GM19395 (cell line): ENCODE data around the gene RNF111.
A peak's percentile ranks its signal among the peaks of the same experiment; 100 is the strongest.

Experiments
- ATAC-seq: cut with Tn5 transposase; IDR thresholded peaks from one replicate; pipeline ENCODE4 v1.9.1; 2021; ENCODE audit warnings: mild to moderate bottlenecking, moderate library complexity; ENCODE audit not compliant: unreplicated experiment

Gene RNF111

GRCh38 chr15:58987491-58988005 is at the start of gene RNF111:
RNF111 (plus strand) TSS chr15:58987663; CDS start chr15:59030823, 43,160 bp downstream.
- ATAC-seq, result peak; percentile 73

- no peak for ATAC-seq
These were observed 40.3 kb upstream of the RNF111 start for GRCh38 chr15:58947179-58947578.

GRCh38 chr15:58951388-58952007 is 36.0 kb upstream of the RNF111 start:
- no peak for ATAC-seq

GRCh38 chr15:58952751-58953150 is 34.7 kb upstream of the RNF111 start:
- ATAC-seq, result no peak

- peak; percentile 78 for ATAC-seq
These were observed 30.1 kb upstream of the RNF111 start for GRCh38 chr15:58957101-58957973.

- no peak for ATAC-seq
These were observed 28.7 kb upstream of the RNF111 start for GRCh38 chr15:58958811-58959210.

GRCh38 chr15:58962136-58962535 is 25.3 kb upstream of the RNF111 start:
- ATAC-seq, result no peak

- ATAC-seq, result no peak
These were observed 24.5 kb upstream of the RNF111 start for GRCh38 chr15:58962662-58963565.

- no peak for ATAC-seq
These were observed 20.8 kb upstream of the RNF111 start for GRCh38 chr15:58966698-58967097.

GRCh38 chr15:58967479-58967878 is 20.0 kb upstream of the RNF111 start:
- ATAC-seq, result no peak

GRCh38 chr15:58977887-58978286 is 9.6 kb upstream of the RNF111 start:
- no peak for ATAC-seq

GRCh38 chr15:58980351-58980939 is 7.0 kb upstream of the RNF111 start:
- no peak for ATAC-seq

GRCh38 chr15:58981808-58982475 is 5.5 kb upstream of the RNF111 start:
- no peak for ATAC-seq

- no peak for ATAC-seq
These were observed 4.2 kb upstream of the RNF111 start for GRCh38 chr15:58983261-58983660.

GRCh38 chr15:58985443-58985842 is 2.0 kb upstream of the RNF111 start:
- no peak for ATAC-seq

GRCh38 chr15:58987036-58987435 is 427 bp upstream of the RNF111 start:
- ATAC-seq, result peak; percentile 6

- peak; percentile 41 for ATAC-seq
These were observed 733 bp downstream of the RNF111 start for GRCh38 chr15:58988006-58988785.

- ATAC-seq, result no peak
These were observed 4.7 kb downstream of the RNF111 start for GRCh38 chr15:58992181-58992580.

GRCh38 chr15:58994906-58995453 is 7.5 kb downstream of the RNF111 start:
- ATAC-seq, result no peak
